BE2C (cell line): ENCODE results near the gene ZNF507.
"Not testable (repeated sequence)": the region's sequence is repeated elsewhere in the genome, so short reads cannot be mapped to it uniquely, and the experiment has no call there.

Source experiments
- DNase-seq: peaks from one replicate; pipeline ENCODE4 v3.0.0-alpha.2; 2020
- H3K27me3 ChIP-seq: fragments of 250-450 bp; sonication (Bioruptor Pico); 2 replicates; pipeline ENCODE4 v1.5.1; 2020; ENCODE audit warnings: mild to moderate bottlenecking
- H3K36me3 ChIP-seq: fragments of 250-450 bp; sonication (Bioruptor Pico); 2 replicates; pipeline ENCODE4 v1.5.1; 2020; ENCODE audit warnings: mild to moderate bottlenecking
- H3K4me1 ChIP-seq: fragments of 250-450 bp; sonication (Bioruptor Pico); 2 replicates; pipeline ENCODE4 v1.5.1; 2020
- H3K4me3 ChIP-seq: 2 replicates; pipeline ENCODE4 v1.5.1; 2011; ENCODE audit warnings: low read depth, low read length
- H3K9me3 ChIP-seq: fragments of 250-450 bp; sonication (Bioruptor Pico); 2 replicates; pipeline ENCODE4 v1.5.1; 2020
- CTCF ChIP-seq: IDR thresholded peaks from 2 replicates; pipeline ENCODE4 v1.5.1; 2012; ENCODE audit warnings: mild to moderate bottlenecking, low read depth, low read length

The ZNF507 gene

GRCh38 chr19:32416749-32417456 is 71.5 kb downstream of the ZNF507 start:
- Histone ChIP-seq H3K9me3 (no peaks in the 10 kb centered on the region), H3K4me3 (no peak overlapping the region), H3K36me3 (peaks cover 36% of the 10 kb centered on the region), H3K27me3 (no peaks in the 10 kb centered on the region), H3K4me1 (peaks cover 3% of the 10 kb centered on the region)
- no peak for TF ChIP-seq CTCF
- no peak for DNase-seq

- DNase-seq: no peak
- H3K27me3 ChIP-seq: no peaks in the 10 kb centered on the region
- peaks cover 31% of the 10 kb centered on the region for H3K36me3 ChIP-seq
- TF ChIP-seq CTCF: no peak
- no peaks in the 10 kb centered on the region for H3K9me3 ChIP-seq
- no peak overlapping the region for H3K4me3 ChIP-seq
- peaks cover 3% of the 10 kb centered on the region for H3K4me1 ChIP-seq
Measured at GRCh38 chr19:32418155-32418554, 72.7 kb downstream of the ZNF507 start.

GRCh38 chr19:32421589-32422361 is 76.4 kb downstream of the ZNF507 start:
- no peak for TF ChIP-seq CTCF
- no peak for DNase-seq
- H3K4me1 ChIP-seq: peaks cover 3% of the 10 kb centered on the region
- H3K27me3 ChIP-seq: no peaks in the 10 kb centered on the region
- H3K4me3 ChIP-seq: no peak overlapping the region
- peaks cover 20% of the 10 kb centered on the region for H3K36me3 ChIP-seq
- H3K9me3 ChIP-seq: no peaks in the 10 kb centered on the region

- no peaks in the 10 kb centered on the region for H3K9me3 ChIP-seq
- peaks cover 20% of the 10 kb centered on the region for H3K36me3 ChIP-seq
- H3K4me3 ChIP-seq: no peak overlapping the region
- H3K4me1 ChIP-seq: peaks cover 3% of the 10 kb centered on the region
- no peaks in the 10 kb centered on the region for H3K27me3 ChIP-seq
- no peak for TF ChIP-seq CTCF
- DNase-seq: no peak
Measured at GRCh38 chr19:32422435-32422834, 77.0 kb downstream of the ZNF507 start.

GRCh38 chr19:32423944-32424343 is 78.5 kb downstream of the ZNF507 start:
- H3K36me3 ChIP-seq: peaks cover 15% of the 10 kb centered on the region
- H3K4me1 ChIP-seq, DNase-seq, H3K9me3 ChIP-seq, H3K4me3 ChIP-seq, H3K27me3 ChIP-seq: not testable (repeated sequence)

GRCh38 chr19:32427536-32427935 is 82.1 kb downstream of the ZNF507 start:
- TF ChIP-seq CTCF: no peak
- Histone ChIP-seq H3K9me3 (no peaks in the 10 kb centered on the region), H3K36me3 (peaks cover 6% of the 10 kb centered on the region; the same call in 1 of the 2 replicates), H3K4me1 (no peaks in the 10 kb centered on the region), H3K27me3 (no peaks in the 10 kb centered on the region), H3K4me3 (no peak overlapping the region)
- no peak for DNase-seq
